Dedifferentiated amniotic fluid mesenchymal stem cell (primary cell): ENCODE measurements around the gene APOD.

Experiments used
- DNase-seq: peaks from one replicate; pipeline ENCODE4 v3.0.0-alpha.2; 2016; ENCODE audit errors: extremely low spot score

The APOD gene

DNA sequence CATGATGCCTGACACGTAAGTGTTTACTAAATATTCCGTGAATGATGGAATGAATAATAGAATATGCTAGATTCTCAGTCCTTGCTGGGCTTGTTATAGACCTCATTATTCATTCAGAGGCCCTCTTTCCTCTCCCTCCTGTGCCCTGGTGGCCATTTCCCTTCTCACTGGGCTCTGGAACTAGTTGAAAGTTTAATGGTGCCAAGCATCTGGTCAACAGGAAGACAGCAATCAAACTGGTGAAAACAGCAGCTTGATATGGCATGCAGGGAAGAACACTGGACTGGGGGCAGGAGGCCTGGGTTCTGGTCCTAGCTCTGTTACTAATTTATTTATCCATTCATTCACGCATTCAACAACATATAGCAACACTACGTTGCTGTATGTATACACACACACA, 3.7 kb upstream of the APOD start:
- DNase-seq, result no peak

DNA sequence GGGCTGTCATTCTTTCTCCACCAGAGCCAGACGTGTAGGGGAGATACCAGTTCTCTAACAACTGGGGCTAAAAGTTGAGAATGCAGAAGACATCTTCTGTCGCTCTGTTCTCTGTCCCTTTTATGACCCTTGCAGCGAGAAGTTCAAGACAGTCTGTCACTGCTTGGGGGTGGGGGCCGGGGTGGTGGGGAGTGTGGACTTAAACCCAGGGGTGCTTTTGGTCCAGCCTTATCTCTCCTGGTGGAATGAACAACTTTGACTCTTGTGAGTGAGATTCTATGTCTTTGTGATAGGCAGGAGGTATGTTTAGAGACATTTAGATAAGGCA, 767 bp upstream of the APOD start:
- no peak for DNase-seq

GRCh38 chr3:195582947-195583346, 793 bp downstream of the APOD start:
- no peak for DNase-seq

- DNase-seq, result peak; percentile 91
Observed at GRCh38 chr3:195580744-195581443, 2.8 kb downstream of the APOD start.

DNA sequence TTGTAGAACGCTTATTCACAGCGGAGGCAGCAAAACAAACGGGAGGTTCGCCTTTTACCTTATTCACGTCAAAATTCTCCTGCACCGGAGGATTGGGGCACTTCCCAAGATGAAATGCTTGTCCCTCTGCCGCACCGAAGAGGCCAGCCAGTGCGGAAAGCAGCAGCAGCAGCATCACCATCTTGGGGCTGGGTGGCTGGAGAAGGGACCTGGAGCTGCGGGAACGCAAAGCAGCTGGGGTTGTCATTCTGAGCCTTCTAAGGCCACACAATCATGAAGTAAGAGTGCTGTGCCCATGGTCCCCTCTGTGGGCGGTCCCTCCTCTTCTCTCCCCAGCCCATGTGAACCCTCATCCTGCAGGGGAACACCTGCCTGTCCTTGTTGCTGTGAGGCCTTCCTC, 4.5 kb downstream of the APOD start:
- DNase-seq, result no peak

GRCh38 chr3:195578565-195578964, 5.2 kb downstream of the APOD start:
- no peak for DNase-seq

DNA sequence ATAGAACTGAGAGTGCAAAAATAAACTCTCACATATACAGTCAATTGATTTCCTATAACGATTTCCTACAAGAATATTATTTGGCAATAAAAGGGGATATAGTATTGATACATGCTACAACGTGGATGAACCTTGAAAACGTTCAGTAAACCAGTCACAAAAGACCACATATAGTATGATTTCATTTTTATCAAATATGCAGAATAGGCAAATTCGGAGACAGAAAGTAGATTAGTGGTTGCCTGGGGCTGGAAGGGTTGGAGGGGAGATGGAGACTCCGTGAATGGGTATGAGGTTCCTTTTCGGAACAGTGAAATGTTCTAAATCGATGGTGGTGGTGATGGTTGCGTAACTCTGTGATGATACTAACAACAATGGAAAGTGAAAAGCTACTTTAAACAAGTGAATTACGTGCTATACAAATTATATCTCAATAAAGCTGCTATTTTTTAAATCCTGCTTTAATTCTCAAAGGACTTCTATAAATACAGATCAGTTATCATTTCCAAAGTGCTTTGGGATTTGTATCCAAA, 6.0 kb downstream of the APOD start:
- DNase-seq, result no peak

DNA sequence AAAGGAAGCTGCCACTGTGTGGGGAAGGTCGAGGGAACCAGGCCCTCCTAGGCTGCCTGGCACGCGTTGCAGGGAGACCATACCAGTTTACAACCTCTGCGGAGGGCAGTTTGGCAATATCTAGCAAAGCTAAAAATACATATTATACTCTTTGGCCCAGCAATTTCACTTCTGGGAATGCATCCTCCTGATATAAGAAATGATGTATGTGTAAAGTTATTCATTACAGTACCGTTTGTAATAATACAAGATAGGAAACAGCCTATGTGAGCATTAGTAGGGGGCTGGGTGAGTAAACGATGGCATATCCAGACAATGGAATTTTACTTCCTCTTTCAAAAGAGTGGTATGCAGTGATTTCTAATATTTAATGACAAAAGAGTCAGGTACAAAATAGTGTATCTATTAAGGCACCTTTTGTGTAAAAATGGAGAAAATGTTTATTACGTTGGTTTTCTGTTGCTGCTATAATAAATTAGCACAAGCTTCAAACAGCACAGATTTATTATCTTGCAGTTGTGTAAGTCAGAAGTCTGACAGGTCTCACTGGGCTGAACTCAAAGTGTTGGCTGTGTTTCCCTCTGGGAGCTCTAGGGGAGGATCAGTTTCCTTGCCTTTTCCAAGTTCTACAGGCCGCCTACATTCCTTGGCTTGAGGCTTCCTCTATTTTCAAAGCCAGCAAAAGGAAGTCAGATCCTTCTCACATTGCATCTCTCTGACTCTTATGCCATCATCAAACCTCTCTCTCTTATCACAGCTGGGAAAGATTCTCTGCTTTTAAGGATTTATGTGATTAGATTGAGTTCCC, 9.0 kb downstream of the APOD start:
- no peak for DNase-seq

- no peak for DNase-seq
Observed at GRCh38 chr3:195573611-195574496, 9.9 kb downstream of the APOD start.

- DNase-seq, result no peak
Observed at GRCh38 chr3:195571361-195571760, 12.4 kb downstream of the APOD start.

- no peak for DNase-seq
Observed at GRCh38 chr3:195570912-195571311, 12.8 kb downstream of the APOD start.

DNA sequence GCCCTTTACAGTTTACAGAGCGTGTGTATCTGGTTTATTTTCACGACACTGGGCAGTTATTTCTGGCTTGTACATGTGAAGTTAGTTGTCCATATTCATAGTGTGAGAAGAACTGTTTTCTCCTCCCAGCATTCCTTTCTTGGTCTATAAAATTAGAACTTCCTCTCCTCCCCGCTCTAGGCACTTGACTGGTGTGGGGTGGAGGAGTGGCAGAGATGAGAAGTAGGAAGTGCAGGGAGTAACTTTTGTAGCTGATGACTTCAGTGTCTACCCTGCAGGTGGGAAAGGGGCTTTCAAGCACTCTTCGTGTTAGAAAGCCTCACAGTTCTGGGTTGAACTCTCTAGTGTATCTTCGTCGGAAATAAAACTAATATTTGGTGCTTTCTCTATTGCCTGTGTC, 13.4 kb downstream of the APOD start:
- DNase-seq, result no peak

DNA sequence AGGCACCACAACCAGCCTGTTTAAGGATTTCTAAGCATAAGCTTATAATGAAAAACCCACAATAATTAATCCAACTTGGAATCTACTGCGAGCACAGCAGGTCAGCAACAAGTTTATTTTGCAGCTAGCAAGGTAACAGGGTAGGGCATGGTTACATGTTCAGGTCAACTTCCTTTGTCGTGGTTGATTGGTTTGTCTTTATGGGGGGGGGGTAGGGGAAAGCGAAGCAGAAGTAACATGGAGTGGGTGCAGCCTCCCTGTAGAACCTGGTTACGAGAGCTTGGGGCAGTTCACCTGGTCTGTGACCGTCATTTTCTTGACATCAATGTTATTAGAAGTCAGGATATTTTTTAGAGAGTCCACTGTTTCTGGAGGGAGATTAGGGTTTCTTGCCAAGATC, 15.1 kb downstream of the APOD start:
- DNase-seq, result no peak

GRCh38 chr3:195566797-195567196, 16.9 kb downstream of the APOD start:
- DNase-seq, result no peak

- no peak for DNase-seq
Observed at GRCh38 chr3:195565716-195566115, 18.0 kb downstream of the APOD start.

- DNase-seq, result no peak
Observed at GRCh38 chr3:195563317-195563716, 20.4 kb downstream of the APOD start.

GRCh38 chr3:195559723-195560409, 23.9 kb downstream of the APOD start:
- no peak for DNase-seq

- no peak for DNase-seq
Observed at GRCh38 chr3:195558602-195559001, 25.1 kb downstream of the APOD start.

DNA sequence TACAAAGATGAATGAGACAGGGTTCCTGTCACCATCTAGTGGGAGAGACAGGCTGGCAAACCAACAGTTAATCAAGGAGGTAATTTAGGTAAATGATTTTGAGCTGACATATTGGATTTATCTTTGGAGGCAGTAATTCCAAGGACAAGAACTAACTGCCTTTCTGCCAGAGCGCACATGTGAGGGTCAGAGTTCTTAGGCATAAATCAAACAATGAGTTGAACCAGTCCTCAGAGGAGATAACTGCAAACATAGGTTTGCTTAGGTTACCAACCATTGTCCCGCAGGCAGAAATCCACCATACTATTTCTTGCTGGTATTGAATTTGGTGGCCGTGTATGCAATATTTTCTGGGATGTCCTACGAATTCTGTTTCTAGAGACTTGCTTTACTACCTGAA, 26.4 kb downstream of the APOD start:
- DNase-seq, result no peak

DNA sequence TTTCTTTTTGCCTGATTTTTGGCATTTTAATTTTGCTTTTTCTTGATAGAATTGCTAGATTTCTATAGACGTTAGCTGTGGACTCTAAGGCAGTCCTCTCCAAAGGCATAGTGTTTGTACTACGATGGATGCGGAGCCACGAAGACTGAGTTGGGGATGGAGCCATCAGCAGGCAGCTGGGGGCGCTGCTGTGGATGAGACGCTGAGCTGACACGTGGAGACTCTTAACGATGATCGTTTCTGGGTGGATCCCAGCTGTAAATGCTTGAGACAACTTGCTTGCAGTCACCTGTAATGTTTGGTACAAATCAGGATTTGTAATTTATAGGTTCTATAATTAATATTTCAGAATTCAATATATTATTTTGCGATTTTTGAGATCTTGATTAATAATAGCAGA, 27.4 kb downstream of the APOD start:
- DNase-seq, result no peak

DNA sequence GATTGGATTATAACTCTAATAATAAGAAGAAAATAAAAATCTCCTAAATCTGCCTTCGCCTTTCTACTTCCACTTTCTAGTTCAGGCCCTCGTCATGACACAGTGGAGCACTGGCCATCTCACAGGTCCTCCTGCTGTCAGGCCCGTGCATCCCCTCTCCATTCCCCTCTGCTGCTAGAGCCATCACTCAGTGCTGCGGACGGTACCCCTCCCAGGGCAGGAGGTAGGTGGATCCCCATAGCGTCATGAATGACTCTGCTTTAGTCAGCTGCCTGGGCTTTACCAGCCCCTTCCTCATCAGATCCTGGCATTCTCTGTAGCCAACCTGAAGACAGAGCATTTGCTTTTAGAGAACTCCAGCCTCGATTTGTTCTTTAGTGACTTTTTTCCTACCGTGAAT, 28.6 kb downstream of the APOD start:
- no peak for DNase-seq

DNA sequence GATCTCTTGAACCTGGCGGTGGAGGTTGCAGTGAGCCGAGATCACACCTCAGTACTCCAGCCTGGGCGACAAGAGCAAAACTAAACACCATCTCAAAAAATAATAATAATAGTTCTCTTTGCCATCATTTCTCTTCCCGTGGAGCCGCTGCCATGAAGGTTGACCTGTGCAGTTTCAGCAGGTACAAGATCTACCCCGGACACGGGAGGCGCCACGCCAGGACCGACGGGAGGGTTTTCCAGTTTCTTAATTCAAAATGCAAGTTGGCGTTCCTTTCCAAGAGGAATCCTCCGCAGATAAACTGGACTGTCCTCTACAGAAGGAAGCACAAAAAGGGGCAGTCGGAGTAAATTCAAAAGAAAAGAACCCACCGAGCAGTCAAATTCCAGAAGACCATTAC, 29.3 kb downstream of the APOD start:
- no peak for DNase-seq
